ENCODE results near the gene LRBA.

The LRBA gene

GRCh38 chr4:150243932-150244331, 771.2 kb downstream of the LRBA start:
- DNase-seq (ENCODE audit: low read depth), result no peak

GRCh38 chr4:150242820-150243458, 772.1 kb downstream of the LRBA start:
- DNase-seq (ENCODE audit: low read depth), result no peak

GRCh38 chr4:150240011-150240410, 775.1 kb downstream of the LRBA start:
- no peak for DNase-seq (ENCODE audit: low read depth)

GRCh38 chr4:150238591-150238990, 776.5 kb downstream of the LRBA start:
- no peak for DNase-seq (ENCODE audit: low read depth)

- peak; percentile 90 for DNase-seq (ENCODE audit: low read depth)
Observed at GRCh38 chr4:150237110-150237872, 777.8 kb downstream of the LRBA start.

GRCh38 chr4:150236626-150237025, 778.5 kb downstream of the LRBA start:
- no peak for DNase-seq (ENCODE audit: low read depth)

GRCh38 chr4:150235808-150236271, 779.2 kb downstream of the LRBA start:
- DNase-seq (ENCODE audit: low read depth), result no peak

- DNase-seq (ENCODE audit: low read depth), result no peak
Observed at GRCh38 chr4:150235317-150235716, 779.8 kb downstream of the LRBA start.

GRCh38 chr4:150234246-150234645, 780.8 kb downstream of the LRBA start:
- no peak for DNase-seq (ENCODE audit: low read depth)

- DNase-seq (ENCODE audit: low read depth), result no peak
Observed at GRCh38 chr4:150232029-150232428, 783.1 kb downstream of the LRBA start.

GRCh38 chr4:150231107-150231770, 783.8 kb downstream of the LRBA start:
- DNase-seq (ENCODE audit: low read depth), result no peak

GRCh38 chr4:150230561-150230960, 784.5 kb downstream of the LRBA start:
- no peak for DNase-seq (ENCODE audit: low read depth)

- DNase-seq (ENCODE audit: low read depth), result peak; percentile 45
Observed at GRCh38 chr4:150229520-150229919, 785.6 kb downstream of the LRBA start.

- peak; percentile 96 for DNase-seq (ENCODE audit: low read depth)
Observed at GRCh38 chr4:150224896-150225591, 790.0 kb downstream of the LRBA start.

GRCh38 chr4:150219841-150220240, 795.2 kb downstream of the LRBA start:
- DNase-seq (ENCODE audit: low read depth), result no peak

GRCh38 chr4:150218447-150218846, 796.6 kb downstream of the LRBA start:
- no peak for DNase-seq (ENCODE audit: low read depth)

- DNase-seq (ENCODE audit: low read depth), result no peak
Observed at GRCh38 chr4:150217808-150218207, 797.3 kb downstream of the LRBA start.

GRCh38 chr4:150217192-150217591, 797.9 kb downstream of the LRBA start:
- peak; percentile 67 for DNase-seq (ENCODE audit: low read depth)

GRCh38 chr4:150216726-150217125, 798.4 kb downstream of the LRBA start:
- DNase-seq (ENCODE audit: low read depth), result no peak

- no peak for DNase-seq (ENCODE audit: low read depth)
Observed at GRCh38 chr4:150215601-150216000, 799.5 kb downstream of the LRBA start.

All from non-pigmented ciliary epithelial cell (primary cell).